GM19035 (cell line): ENCODE data around the gene TMEM150B.

Source experiments
- ATAC-seq: cut with Tn5 transposase; IDR thresholded peaks from one replicate; pipeline ENCODE4 v1.9.1; 2021; ENCODE audit not compliant: unreplicated experiment

Gene TMEM150B

DNA sequence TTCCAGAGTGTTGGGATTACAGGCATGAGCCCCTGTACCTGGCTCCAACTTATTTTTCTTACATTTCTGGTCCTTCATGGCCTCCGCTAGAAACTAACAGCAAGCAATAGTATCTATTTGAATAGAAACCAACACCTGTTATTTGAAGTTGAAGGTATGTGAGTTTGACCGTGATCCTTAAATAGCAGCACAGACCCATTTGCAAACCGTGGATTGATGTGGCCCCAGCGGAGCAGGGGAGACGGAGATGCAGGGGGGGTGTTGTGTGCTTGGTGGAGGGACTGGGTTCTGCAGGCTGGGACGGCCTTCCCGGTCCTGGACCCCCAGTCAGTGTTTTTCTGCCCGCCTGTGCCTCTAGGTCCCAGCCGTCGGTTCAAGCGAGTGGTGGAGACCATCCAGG lies 16.9 kb downstream of the TMEM150B start:
- ATAC-seq: no peak

DNA sequence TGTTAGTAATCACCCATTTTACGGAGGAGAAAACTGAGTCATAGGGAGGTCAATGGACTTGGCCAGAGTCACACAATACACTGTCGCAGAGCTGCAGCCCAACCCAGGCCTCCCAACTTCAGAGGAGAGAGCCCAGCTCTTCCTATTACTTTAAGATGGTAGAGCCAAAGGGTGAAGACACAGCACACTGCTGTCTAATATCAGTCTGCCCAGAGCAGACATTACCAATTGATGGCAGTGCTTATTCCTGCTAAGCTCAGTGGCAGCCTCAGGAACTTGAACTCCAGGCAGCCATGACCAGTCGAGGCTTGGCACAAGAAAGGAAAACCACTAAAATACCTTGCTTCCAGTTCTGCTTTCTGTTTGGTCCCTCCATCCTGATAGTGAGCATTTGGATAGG lies 18.4 kb downstream of the TMEM150B start:
- no peak for ATAC-seq

DNA sequence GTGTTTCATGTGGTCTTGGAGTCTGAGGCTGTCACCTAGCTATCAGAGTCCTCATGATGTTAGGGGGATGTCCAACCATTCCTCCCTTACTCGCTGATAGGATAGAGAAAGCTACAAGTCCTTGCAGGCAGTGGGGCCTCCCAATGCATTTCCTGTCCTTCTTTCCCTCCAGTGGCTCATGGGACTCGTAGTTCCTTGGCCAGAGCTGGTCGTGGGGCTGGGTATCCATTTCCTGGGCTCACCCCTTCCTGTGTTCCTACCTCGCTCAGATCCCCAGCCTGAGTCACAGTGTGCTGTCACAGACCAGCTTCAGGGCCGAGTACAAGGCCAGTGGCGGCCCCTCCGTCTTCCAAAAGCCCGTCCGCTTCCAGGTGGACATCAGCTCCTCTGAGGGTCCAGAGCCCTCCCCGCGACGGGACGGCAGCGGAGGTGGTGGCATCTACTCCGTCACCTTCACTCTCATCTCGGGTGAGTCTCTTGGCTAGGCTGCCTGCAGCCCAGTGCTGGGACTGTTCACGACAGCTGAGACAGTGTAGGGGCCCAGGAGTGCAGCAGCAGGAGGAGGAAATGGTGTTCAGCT lies 19.1 kb downstream of the TMEM150B start:
- no peak for ATAC-seq

DNA sequence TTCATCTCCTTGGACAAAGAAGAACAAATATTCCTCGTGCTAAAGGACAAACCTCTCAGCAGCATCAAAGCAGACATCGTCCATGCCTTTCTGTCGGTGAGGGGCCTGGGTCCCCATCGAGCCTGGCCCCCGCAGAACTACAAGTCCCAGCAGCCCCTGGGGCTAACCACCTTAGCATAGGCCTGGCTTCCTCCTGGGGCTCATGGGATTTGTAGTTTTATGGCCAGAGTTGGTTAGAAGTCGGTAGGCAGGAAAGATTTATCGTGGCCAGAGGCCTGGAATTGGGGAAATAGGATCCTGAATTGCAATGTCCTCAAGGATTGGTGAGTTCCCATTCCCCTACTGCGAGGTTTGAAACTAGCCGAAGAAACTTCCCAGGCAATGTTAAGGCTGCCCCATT lies 19.6 kb downstream of the TMEM150B start:
- ATAC-seq: no peak

DNA sequence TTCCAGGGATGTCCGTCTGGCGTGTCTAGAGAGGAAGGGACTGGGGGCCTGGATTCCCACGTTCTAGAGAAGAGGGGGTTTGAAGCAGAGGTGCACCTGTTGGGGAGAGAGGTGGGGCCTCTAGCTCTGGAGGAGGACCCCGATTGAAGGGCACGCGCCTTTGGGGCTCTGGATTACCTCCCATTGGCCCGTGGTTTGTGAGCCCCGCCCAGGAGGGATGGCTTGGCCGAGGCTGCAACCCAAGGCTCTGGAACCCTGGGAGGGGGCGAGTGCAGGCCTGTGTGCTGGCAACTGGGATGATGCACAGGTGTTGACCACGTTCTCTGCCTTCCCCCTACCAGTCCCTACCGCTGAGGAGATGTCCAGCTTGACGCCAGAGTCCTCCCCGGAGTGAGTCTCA lies 20.2 kb downstream of the TMEM150B start:
- no peak for ATAC-seq

DNA sequence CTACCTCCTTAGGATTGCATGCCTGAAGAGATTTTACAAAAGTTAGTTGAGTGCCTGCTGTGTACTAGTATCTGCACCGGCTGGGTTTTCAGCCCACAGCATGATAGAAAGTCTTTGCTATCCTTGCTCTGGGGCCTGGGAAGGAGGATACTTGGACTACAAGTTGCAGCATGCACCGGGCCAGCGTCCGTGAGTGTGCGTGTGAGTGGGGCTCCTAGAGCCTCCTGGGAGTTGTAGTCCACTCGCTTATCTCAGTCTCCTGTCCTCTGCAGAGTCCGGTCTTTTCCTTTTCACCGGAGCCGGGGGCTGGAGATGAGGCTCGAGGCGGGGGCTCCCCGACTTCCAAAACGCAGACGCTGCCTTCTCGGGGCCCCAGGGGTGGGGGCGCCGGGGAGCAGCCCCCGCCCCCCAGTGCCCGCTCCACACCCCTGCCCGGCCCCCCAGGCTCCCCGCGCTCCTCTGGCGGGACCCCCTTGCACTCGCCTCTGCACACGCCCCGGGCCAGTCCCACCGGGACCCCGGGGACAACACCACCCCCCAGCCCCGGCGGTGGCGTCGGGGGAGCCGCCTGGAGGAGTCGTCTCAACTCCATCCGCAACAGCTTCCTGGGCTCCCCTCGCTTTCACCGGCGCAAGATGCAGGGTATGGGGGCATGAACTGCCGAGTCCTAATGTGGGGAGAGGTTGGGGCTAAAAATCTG lies 20.7 kb downstream of the TMEM150B start:
- no peak for ATAC-seq

DNA sequence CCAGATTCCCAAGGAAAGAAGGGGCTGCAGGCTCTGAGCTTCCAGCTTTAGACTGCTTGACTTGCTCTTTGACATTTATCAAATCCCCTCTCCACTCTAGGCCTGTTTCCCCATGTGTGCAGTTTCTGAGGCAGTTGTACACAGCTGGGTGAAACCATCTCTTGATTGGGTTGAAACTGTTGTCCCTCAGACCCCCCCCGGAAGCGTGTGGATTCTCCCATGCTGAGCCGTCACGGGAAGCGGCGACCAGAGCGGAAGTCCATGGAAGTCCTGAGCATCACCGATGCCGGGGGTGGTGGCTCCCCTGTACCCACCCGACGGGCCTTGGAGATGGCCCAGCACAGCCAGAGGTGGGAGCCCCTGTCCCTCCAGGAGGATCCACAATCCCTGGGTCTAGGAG lies 21.7 kb downstream of the TMEM150B start:
- ATAC-seq: no peak

DNA sequence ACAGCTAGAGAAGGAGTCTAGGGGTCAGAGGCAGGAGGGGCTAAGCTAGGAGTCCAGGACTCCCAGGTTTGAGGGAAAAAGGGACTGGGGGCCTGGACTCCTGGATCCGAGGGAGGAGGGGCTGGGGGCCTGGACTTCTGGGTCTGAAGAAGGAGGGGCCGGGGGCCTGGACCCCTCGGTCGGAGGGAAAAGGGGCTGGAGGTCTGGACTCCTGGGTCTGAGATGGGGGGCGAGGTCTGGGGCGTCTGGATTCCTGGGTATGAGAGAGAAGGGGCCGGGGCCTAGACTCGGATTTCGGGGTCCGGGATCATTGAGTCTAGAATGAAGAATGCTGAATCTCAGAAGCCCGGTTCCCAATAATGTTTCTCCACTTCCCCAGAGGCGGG lies 22.8 kb downstream of the TMEM150B start:
- ATAC-seq: no peak

DNA sequence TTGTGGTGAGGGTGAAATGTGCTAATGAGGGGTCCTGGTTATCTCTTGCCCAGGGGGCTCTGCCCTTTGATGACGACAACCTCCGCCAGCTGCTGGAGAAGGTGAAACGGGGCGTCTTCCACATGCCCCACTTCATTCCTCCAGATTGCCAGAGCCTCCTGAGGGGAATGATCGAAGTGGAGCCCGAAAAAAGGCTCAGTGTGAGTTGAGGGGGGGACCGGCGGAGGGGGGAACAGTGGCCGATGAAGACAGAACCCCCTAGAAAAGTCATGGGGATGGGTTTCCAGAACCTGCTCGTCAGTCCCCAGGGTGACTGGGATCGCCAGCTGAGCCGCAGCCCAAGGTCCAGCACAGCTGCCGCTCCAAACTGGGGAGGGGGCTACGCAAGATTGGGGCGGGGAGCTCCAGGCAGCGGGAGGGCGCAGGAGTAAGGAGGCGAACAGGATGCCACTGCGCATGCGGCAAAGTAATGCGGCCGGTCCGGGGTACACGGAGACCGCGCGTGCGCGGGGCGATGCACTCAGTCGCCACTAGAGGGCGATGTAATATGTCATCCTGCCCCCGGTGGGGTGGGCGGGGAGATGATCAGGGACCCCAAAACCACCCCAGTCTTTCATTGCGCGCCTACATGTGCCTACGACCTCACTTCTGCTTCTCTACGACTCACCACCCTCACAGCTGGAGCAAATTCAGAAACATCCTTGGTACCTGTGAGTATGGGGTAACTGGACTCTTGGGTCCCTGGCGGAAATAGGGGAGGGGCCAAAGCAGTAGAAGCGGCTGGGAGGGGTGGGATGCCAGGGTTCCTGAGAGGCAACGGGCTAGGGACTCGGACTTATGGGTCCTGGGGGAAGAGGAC lies 23.5 kb downstream of the TMEM150B start:
- ATAC-seq: peak; percentile 78

DNA sequence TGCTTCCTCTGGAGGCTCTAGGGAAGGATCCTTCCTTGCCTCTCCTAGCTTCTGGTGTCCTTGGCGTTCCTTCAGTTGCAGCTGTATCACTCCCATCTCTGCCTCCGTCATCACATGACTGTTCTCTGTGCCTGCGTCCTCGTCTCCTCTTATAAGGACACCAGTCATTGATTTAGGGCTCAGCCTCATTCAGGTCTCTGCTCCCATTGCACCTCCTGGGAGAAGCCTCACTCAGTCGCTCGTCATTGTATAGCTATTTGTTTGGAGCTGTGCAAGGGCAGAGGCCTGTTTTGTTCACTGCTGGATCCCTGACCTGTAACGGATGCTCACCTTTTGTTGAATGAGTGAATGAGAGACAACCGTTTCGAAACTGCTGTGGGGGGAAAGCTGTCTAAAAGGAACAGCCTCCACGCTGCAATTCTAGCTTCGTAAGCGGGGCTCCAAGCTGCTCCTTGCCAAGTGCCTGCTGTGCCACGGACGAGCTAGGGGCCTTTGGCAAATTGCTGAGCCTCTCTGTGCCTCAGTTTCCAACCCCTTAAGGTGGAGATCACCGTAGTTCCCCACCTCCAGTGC lies 24.2 kb downstream of the TMEM150B start:
- no peak for ATAC-seq

DNA sequence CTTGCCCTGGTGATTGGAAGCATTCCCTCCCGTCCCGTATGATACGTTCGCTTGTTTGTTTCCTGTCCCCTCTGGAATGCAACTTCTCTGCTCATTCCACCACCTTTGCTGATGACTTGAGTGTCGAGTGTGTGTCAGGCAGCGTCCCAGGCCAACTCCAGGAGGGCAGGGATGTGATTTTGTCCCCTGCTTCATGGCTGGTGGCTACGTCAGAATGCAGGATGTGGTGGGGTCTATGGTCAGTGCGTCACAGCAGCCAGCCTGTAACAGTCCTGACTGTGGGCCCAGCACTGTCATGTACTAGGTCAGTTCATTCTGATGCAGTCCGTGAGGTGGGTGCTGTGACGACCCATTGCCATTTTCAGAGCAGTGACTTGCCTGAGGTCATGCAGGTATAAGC lies 25.1 kb downstream of the TMEM150B start:
- no peak for ATAC-seq

DNA sequence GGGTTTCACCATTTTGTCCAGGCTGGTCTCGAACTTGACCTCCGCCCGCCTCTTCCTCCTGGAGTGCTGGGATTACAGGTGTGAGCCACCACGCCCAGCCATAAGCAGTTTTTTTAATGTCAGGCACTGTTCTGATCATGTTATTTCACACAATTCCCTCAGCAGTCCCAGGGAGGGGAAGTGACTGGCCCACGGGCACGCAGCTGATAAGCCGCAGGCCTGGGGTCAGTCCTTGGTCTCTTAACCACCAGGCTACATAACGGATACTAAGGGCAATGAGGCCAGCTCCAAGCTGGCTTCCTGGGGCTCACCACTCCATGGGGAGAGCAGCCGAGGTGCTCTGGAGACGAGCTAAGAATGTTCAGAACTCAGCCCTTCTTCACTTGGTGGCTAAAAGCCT lies 27.9 kb downstream of the TMEM150B start:
- no peak for ATAC-seq

DNA sequence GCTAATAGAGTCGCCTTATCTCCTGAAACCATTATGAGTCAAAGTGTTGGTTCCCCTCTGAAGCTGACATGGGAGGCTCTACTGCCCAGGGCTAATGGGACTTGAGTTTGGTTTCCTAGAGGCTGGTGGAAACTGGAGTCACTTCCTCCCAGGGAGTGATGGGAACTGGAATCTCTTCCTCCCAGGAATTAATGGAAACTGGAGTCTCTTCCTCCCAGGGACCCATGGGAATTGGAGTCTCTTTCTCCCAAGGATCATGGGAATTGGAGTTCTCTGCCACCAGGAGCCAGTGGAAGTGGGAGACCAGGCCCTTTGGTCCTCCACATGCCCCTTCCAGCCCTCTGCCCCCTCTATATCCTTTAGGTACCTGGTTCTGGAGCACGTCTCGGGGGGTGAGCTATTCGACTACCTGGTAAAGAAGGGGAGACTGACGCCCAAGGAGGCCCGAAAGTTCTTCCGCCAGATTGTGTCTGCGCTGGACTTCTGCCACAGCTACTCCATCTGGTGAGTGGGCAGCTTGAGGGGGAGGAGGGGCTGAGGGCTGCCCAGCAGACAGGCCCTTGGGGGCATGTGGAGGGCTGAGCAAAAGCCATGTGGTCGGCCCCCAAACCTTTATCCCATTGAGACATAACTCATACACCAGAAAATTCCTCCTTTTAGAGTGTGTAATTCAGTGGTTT lies 35.9 kb downstream of the TMEM150B start:
- ATAC-seq: no peak

DNA sequence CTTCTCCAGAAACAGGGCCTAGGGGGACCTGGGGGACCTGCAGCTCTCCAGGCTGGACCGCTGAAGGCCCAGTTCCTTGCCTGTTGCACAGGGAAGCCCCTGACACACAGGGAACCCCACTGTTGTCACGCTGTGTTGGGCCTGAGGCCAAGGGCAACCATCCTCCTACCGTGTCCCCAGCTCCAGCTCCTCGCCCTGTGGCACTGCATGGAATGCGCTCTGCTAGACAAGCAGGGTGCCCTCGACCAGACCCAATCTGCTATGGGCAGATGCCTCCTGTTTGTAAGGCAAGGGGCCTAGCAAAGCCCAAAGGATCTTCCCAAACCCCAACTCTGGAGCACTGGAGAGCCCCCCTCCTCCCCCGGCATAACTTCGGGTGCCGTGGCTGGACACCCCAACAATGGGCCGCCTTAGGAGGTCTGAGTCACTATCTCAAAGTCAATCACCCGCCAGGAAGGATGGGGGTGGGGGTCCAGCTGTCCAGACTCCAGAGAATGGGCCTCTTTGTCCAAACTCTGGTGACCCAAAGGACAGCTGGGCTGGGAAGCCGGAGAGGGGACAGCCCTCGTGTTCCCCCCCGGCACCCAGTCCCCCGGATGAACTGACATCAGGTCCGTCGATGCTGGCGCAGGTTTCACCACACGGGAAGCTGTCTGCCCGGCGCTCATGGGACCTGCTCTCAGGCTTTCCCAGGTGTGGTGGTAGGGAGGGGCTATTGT lies 37.6 kb downstream of the TMEM150B start:
- ATAC-seq: no peak

DNA sequence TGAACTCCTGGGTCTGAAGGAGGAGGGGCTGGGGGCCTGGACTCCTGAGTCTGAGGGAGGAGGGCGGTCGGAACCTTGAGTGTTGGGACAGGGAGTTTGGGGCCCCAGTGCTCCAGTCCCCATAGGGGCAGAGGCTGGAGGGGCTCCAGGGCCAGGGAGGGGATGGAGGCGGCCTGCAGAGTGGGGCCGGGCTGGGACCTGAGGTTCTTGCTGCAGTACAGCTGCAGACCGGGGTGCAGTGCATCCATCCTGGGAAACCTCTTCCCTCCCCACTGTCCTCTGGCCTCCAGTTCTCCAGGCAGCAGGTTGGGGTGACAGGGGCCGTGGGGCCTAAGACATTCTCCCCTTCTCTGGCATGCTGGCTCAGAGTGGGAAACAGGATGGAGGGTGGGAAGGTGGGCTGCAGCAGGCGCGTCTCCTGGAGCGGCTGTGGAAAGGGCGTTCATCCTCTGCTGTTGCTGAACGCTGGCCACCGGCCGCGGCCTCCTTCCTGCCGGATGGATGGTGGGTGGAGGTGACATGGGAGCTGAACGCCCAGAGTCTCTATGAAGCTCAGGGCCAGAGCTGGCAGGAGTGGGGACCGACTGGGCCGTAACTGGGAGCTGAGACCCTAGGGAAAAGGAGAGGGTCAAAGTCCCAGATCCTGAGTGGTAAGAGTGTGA lies 39.8 kb downstream of the TMEM150B start:
- ATAC-seq: no peak

DNA sequence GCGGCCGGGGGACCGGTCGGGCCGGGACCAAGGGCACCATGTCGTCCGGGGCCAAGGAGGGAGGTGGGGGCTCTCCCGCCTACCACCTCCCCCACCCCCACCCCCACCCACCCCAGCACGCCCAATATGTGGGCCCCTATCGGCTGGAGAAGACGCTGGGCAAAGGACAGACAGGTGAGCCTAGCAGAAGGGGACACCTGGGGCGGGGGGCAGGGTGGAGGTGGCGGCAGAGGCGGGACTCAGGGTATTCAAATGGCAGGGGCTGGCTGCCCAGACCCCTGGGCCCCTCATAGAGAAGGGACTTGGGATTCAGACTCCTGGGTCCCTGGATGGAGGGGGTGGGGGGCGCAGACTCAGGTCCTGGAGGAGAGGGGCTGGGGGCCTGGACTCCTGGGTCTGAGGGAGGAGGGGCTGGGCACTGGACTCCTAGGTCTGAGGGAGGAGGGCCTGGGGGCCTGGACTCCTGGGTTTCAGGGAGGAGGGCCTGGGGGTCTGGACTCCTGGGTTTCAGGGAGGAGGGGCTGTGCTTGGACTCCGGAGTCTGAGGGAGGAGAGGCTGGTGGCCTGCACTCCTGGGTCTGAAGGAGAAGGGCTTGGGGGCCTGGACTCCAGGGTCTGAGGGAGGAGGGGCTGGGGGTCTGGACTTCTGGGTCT lies 40.6 kb downstream of the TMEM150B start:
- no peak for ATAC-seq

DNA sequence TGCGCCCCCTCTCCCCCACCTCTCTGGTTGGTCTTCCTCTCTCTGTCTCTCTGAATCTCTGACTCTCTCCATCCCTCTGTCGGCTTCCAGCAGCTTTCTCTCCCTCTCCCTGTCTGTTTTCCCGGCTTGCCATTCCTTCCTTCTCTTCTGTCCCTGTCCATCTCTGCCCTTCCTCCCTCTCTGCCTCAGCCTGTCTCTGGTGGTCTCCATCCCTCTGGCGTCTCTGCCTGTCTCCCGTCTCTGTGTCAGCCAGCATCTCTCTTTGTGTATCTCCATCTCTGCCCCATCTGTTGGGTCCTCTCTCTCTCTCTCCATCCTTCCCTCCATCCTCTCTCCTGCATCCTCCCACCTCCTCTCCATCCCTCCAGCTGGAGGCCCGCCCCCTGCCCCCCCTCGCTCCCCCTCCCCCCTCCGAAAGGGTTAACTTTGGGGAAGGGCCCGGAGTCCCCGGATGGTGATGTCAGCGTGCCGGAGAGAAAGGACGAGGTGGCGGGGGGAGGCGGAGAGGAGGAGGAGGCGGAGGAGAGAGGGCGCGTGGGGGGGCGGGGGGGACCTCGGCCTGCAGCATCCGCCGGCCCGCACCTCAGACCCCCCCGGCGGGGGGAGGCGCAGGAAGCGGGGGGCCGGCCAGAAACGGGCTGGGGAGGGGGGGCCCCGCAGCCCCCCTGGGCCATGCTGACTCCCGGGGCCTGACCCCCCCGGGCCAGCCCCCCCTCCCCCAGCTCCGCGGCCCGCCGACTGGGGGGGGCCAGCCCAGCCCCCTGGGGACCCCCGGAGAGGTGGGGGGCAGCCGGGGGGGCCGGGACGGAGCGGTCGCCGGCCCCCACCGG lies 41.4 kb downstream of the TMEM150B start, which contains the start of gene BRSK1:
TSS of gene BRSK1 (plus strand) at position 450 of the 830 bp plus-strand sequence. CDS start 446 bp downstream, outside the sequence.
- no peak for ATAC-seq
